Right lobe of liver (tissue), 4 donors: Measurements from ENCODE around the gene MCEMP1.

Experiments
- POLR2A ChIP-seq: fragments of 450-650 bp; IDR thresholded peaks from one replicate; pipeline ENCODE4 v1.6.1; 2017; ENCODE audit warnings: antibody characterized with exemption, mild to moderate bottlenecking
- TF ChIP-seq, protein P1 (sequence below), 4 donors: fragments of 200-600 bp in 3 of 4; fragments of 450-650 bp in 1 of 4; IDR thresholded peaks; one replicate each; pipeline versions ENCODE4 v1.5.1 to v1.8.0; 2016 to 2022; ENCODE audit warnings: antibody characterized with exemption in 4 of 4, mild to moderate bottlenecking in 2 of 4
- donor health status: DM: no; HTN: no; CAD: no.
- donor health status: DM: no; HTN: no; CAD: no.
- donor health status: DM: no; HTN: yes; CAD: no.

DNA sequence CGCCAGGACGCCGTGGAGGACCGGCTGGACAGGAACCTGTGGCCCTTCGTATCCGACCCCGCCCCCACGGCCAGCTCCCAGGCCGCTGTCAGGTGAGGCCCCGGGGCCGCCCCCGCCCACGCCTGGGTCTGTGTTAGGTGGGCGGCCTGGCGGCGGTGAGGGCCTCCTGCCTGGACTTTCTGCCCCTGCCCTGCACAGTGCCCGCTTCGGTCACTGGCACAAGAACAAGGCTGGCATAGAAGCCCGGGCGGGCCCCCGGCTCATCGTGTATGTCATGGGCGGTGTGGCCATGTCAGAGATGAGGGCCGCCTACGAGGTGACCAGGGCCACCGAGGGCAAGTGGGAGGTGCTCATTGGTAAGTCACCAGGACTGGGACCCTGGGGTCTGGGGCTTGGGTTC lies 29.7 kb upstream of the MCEMP1 start:
- TF ChIP-seq, protein P1, sequence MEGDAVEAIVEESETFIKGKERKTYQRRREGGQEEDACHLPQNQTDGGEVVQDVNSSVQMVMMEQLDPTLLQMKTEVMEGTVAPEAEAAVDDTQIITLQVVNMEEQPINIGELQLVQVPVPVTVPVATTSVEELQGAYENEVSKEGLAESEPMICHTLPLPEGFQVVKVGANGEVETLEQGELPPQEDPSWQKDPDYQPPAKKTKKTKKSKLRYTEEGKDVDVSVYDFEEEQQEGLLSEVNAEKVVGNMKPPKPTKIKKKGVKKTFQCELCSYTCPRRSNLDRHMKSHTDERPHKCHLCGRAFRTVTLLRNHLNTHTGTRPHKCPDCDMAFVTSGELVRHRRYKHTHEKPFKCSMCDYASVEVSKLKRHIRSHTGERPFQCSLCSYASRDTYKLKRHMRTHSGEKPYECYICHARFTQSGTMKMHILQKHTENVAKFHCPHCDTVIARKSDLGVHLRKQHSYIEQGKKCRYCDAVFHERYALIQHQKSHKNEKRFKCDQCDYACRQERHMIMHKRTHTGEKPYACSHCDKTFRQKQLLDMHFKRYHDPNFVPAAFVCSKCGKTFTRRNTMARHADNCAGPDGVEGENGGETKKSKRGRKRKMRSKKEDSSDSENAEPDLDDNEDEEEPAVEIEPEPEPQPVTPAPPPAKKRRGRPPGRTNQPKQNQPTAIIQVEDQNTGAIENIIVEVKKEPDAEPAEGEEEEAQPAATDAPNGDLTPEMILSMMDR (IDR thresholded peaks at IDR 0.05), result no peak
- TF ChIP-seq POLR2A, result no peak
